ENCODE measurements around the gene R3HDM4.

DNA sequence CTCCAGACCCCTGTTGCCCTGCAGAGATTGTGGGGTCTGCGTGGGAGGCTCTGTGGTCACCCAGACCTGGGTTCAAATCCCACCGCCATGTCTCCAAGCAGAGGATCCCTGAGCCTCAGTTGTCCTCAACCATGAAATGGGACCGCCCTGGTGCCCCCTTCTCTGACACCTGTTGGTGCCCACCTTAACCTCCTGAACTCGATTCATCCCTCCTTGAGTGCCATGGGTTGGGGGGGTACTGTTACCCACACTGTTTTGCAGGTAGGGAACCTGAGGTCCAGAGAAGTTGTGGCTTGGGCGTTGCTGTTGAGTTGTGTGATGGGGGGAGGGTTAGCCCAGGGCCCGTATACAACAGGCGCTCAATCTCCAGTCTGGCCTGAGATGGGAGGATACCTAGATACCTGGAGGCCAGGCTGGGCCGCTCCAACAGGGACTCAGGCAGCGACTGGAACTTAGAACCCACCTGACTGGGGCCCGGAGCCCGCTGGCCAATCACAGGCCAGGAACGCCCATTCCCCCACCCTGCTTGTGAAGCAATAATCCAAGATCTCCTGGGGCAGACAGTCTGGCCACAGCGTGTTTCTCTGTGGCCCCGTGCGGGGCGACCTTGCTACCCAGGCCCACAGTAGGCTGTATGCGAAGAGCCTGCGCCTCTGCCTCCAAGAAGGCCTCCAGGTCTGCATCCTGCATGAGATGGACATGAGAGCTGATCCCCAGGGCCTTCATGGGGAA, 15.6 kb upstream of the R3HDM4 start:
- TF ChIP-seq, protein P1, sequence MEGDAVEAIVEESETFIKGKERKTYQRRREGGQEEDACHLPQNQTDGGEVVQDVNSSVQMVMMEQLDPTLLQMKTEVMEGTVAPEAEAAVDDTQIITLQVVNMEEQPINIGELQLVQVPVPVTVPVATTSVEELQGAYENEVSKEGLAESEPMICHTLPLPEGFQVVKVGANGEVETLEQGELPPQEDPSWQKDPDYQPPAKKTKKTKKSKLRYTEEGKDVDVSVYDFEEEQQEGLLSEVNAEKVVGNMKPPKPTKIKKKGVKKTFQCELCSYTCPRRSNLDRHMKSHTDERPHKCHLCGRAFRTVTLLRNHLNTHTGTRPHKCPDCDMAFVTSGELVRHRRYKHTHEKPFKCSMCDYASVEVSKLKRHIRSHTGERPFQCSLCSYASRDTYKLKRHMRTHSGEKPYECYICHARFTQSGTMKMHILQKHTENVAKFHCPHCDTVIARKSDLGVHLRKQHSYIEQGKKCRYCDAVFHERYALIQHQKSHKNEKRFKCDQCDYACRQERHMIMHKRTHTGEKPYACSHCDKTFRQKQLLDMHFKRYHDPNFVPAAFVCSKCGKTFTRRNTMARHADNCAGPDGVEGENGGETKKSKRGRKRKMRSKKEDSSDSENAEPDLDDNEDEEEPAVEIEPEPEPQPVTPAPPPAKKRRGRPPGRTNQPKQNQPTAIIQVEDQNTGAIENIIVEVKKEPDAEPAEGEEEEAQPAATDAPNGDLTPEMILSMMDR (conservative IDR thresholded peaks at IDR 0.05): no peak
- TF ChIP-seq EZH2 (IDR thresholded peaks at IDR 0.05; ENCODE audit: low read depth): no peak

Data from PC-9 (cell line).